H1 (cell line): Measurements from ENCODE around the gene ITGA3.

Experiments
- EZH2 ChIP-seq: fragments of 200-600 bp; sonication (generic); IDR thresholded peaks from 2 replicates; pipeline ENCODE4 v1.7.1; 2012; ENCODE audit warnings: low read depth, mild to moderate bottlenecking, moderate library complexity, low read length, inconsistent platforms; ENCODE audit not compliant: severe bottlenecking
- HDAC2 ChIP-seq, 2 experiments: fragments of 300-600 bp in 1 of 2; sonication (generic) in 1 of 2; IDR thresholded peaks; 2 replicates each; pipeline ENCODE4 v1.6.1; 2011 to 2012; ENCODE audit warnings: low read depth in 2 of 2, low read length in 2 of 2, mild to moderate bottlenecking in 2 of 2, moderate library complexity in 2 of 2, borderline replicate concordance in 1 of 2, inconsistent platforms in 1 of 2
- TAF1 ChIP-seq: IDR thresholded peaks from 2 replicates; pipeline ENCODE4 v1.6.1; 2011; ENCODE audit warnings: mild to moderate bottlenecking, low read depth, low read length

DNA sequence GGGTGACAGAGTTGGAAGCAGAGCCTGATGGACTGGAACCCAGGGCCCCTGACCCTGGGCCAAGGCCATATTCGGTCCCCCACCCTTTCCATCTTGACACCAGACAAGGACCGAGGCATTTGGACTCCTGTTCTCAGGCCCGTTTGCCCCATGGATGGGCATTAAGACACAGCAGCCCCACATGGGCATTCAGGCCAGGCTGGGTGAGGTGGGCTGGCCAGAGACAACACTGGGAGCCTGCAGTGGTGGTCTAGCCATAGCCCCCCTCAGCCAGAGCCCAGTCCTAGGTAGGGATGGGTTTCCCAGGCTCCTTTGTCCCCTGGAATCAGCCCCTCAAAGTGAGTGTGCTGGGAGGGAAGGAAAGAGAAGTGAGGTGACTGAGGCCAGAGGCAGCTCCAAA is 40.8 kb downstream of the ITGA3 start:
- TF ChIP-seq EZH2 (no peak), HDAC2 (IDR thresholded peaks at IDR 0.05; ENCODE audit: borderline replicate concordance in 1 of 2, low read depth in 2 of 2, low read length in 2 of 2) (no peak), TAF1 (no peak)
